HG02973 (cell line): ENCODE data around the gene SPTLC3.

Experiments used
- ATAC-seq: cut with Tn5 transposase; IDR thresholded peaks from one replicate; pipeline ENCODE4 v1.9.1; 2021; ENCODE audit warnings: moderate library complexity; ENCODE audit not compliant: unreplicated experiment

Gene SPTLC3

GRCh38 chr20:13089950-13090469, 81.2 kb downstream of the SPTLC3 start:
- ATAC-seq, result no peak

- no peak for ATAC-seq
Observed at GRCh38 chr20:13092111-13092510, 83.3 kb downstream of the SPTLC3 start.

GRCh38 chr20:13094976-13095375, 86.2 kb downstream of the SPTLC3 start:
- ATAC-seq, result no peak

- ATAC-seq, result no peak
Observed at GRCh38 chr20:13098720-13099355, 90.1 kb downstream of the SPTLC3 start.

- no peak for ATAC-seq
Observed at GRCh38 chr20:13099676-13100075, 90.9 kb downstream of the SPTLC3 start.

- no peak for ATAC-seq
Observed at GRCh38 chr20:13101276-13101675, 92.5 kb downstream of the SPTLC3 start.

- no peak for ATAC-seq
Observed at GRCh38 chr20:13101706-13102105, 92.9 kb downstream of the SPTLC3 start.

GRCh38 chr20:13102237-13102636, 93.5 kb downstream of the SPTLC3 start:
- ATAC-seq, result no peak

- no peak for ATAC-seq
Observed at GRCh38 chr20:13102694-13103093, 93.9 kb downstream of the SPTLC3 start.

- ATAC-seq, result no peak
Observed at GRCh38 chr20:13105039-13105438, 96.3 kb downstream of the SPTLC3 start.

- no peak for ATAC-seq
Observed at GRCh38 chr20:13105864-13106457, 97.2 kb downstream of the SPTLC3 start.

- no peak for ATAC-seq
Observed at GRCh38 chr20:13109658-13110057, 100.9 kb downstream of the SPTLC3 start.

GRCh38 chr20:13110796-13111195, 102.0 kb downstream of the SPTLC3 start:
- ATAC-seq, result no peak

GRCh38 chr20:13111249-13111911, 102.6 kb downstream of the SPTLC3 start:
- ATAC-seq, result no peak

GRCh38 chr20:13113731-13114130, 105.0 kb downstream of the SPTLC3 start:
- ATAC-seq, result no peak

GRCh38 chr20:13117200-13117599, 108.4 kb downstream of the SPTLC3 start:
- ATAC-seq, result no peak

GRCh38 chr20:13118676-13119075, 109.9 kb downstream of the SPTLC3 start:
- no peak for ATAC-seq

- ATAC-seq, result peak; percentile 49
Observed at GRCh38 chr20:13119583-13119982, 110.8 kb downstream of the SPTLC3 start.

GRCh38 chr20:13120471-13120870, 111.7 kb downstream of the SPTLC3 start:
- ATAC-seq, result no peak

- peak; percentile 85 for ATAC-seq
Observed at GRCh38 chr20:13121840-13122515, 113.2 kb downstream of the SPTLC3 start.

GRCh38 chr20:13125486-13125885, 116.7 kb downstream of the SPTLC3 start:
- no peak for ATAC-seq

GRCh38 chr20:13128173-13128572, 119.4 kb downstream of the SPTLC3 start:
- no peak for ATAC-seq
